Vagina (tissue), 2 donors: ENCODE results near the gene PYCARD.

Experiments
- POLR2A ChIP-seq, 2 donors: fragments of 450-650 bp; IDR thresholded peaks; one replicate each; pipeline ENCODE4 v1.6.1; 2017; ENCODE audit warnings: antibody characterized with exemption in 2 of 2, mild to moderate bottlenecking in 2 of 2, moderate library complexity in 2 of 2
- TF ChIP-seq, protein P1 (sequence below), 3 experiments: fragments of 450-650 bp in 2 of 3; fragments of 200-600 bp in 1 of 3; sonication (generic) in 1 of 3; IDR thresholded peaks; one replicate each; pipeline ENCODE4 v1.5.1; 2017 to 2019; ENCODE audit warnings: antibody characterized with exemption in 3 of 3, mild to moderate bottlenecking in 2 of 3, moderate library complexity in 2 of 3

DNA sequence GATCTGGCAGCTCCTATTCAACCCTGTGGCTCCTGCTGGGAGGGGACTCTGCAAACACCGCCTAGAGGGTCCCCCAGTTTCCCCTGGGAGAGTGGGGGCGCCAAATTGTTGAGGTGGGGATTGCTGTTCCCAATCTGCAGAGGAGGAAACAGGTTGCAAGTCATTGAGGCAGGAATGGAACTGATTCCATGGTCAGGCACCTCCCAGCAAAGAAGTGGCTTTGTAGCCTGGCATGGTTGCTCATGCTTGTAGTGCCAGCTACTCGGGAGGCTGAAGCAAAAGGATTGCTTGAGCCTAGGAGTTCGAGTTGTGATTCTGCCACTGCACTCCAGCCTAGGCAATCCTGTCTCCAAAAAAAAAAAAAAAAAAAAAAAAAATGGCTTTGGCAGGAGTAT lies 14.6 kb upstream of the PYCARD start:
- TF ChIP-seq, protein P1, sequence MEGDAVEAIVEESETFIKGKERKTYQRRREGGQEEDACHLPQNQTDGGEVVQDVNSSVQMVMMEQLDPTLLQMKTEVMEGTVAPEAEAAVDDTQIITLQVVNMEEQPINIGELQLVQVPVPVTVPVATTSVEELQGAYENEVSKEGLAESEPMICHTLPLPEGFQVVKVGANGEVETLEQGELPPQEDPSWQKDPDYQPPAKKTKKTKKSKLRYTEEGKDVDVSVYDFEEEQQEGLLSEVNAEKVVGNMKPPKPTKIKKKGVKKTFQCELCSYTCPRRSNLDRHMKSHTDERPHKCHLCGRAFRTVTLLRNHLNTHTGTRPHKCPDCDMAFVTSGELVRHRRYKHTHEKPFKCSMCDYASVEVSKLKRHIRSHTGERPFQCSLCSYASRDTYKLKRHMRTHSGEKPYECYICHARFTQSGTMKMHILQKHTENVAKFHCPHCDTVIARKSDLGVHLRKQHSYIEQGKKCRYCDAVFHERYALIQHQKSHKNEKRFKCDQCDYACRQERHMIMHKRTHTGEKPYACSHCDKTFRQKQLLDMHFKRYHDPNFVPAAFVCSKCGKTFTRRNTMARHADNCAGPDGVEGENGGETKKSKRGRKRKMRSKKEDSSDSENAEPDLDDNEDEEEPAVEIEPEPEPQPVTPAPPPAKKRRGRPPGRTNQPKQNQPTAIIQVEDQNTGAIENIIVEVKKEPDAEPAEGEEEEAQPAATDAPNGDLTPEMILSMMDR (IDR thresholded peaks at IDR 0.05): no peak
- no peak for TF ChIP-seq POLR2A (IDR thresholded peaks at IDR 0.05)
